Measurements from ENCODE around the gene RNF41.

Gene RNF41

DNA sequence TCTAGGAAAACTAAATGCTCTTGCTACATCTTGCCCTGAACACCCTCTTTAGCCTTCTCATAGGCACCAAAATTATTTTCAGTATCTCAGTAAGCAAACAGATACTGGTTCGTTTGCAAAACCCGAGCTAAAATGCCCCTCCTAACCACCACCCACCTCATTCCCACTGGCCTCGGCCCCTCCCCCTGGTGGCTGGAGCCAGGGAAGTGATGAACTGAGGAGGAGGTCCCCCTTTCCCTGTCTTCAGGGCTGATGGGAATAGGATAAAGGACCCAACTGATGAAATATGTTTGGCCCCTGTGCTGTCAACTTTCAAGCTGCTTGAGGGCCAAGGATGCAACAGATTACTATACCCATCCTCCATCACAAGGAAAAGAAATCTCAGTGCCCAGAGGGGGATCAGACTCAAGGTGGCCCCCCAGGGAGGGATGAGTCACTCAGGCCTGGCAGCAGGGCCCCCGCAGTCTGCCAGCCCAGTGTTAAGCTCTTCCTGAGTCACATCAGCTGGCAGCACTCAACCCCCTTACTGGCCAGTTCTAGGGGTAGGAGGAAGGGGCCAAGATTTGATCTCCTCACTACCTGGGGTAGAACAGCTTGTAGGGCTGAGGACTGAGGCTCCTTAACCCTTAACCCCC, 34.7 kb upstream of the RNF41 start:
- no peak for DNase-seq (ENCODE audit: extremely low spot score)
- TF ChIP-seq L3MBTL2 (conservative IDR thresholded peaks at IDR 0.05), result no peak
- TF ChIP-seq ARNT (IDR thresholded peaks at IDR 0.05), result no peak
- no peak for TF ChIP-seq TARDBP (IDR thresholded peaks at IDR 0.05)
- TF ChIP-seq BHLHE40 (IDR thresholded peaks at IDR 0.05; ENCODE audit: borderline replicate concordance), result no peak
- TF ChIP-seq SUZ12 (IDR thresholded peaks at IDR 0.05), result no peak
- no peak for TF ChIP-seq NFRKB (IDR thresholded peaks at IDR 0.05)
- no peak for TF ChIP-seq ELF4 (IDR thresholded peaks at IDR 0.05)
- ChIA-PET CTCF (interaction anchor here (0.8 kb wide), 2 partner anchors 9 to 1561 kb away, joined by 3 read pairs; no protein-coding TSS in a partner anchor), POLR2A (interaction anchor here (1.6 to 3.3 kb wide), 4 partner anchors 9 to 50 kb away, joined by 4 to 21 read pairs (median 12); partner anchors contain the start of genes COQ10A and RNF41)

DNA sequence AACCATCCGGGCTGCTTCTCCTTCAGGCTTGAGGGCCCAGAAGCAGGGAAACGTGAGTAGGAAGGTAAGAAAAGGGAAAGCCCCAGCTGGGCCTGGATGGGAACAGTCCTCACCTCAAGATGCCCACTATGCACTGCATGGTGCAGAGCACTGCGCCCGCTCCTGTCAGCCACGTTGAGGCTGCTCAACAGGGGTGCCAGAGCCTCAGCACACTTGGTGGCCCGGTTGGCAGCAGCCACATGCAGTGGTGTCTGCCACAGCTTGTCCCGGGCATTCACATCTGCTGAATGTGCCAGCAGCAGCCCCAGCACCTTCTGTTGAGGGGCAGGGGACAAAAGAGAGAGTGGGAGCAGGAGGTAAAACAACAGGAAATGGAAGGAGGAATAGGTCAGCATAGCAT, 33.9 kb upstream of the RNF41 start:
- POLR2A ChIA-PET, result interaction anchor here (3.2 kb wide), 1 partner anchor 11 kb away, joined by 17 read pairs; the partner anchor contains the start of gene COQ10A
- CTCF ChIA-PET, result interaction anchor here (0.8 kb wide), 1 partner anchor 1562 kb away, joined by 3 read pairs; no protein-coding TSS in a partner anchor

DNA sequence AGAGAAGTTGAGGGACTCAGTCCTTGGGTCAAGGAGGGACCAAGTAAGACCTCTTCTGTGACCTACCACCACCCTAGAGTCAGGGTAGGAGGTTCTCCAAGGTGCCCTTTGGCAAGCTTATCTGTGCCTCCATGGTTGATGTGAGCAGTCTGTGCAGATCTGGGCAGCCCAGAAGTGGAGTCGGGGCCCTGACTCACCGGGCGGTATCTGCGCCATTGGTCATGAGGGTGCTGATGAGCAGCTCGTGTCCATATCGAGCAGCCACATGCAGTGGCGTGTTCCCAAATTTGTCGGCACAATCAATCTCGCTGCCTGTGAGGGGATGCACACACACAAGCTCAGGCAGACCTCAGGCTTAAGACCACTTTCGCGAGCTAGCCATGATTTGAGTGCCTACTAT, 31.4 kb upstream of the RNF41 start:
- ChIA-PET POLR2A (interaction anchor here (1.8 kb wide), 1 partner anchor 14 kb away, joined by 8 read pairs; the partner anchor contains the start of gene COQ10A), CTCF (no interaction called here)
- no peak for DNase-seq (ENCODE audit: extremely low spot score)
- no peak for TF ChIP-seq BHLHE40 (IDR thresholded peaks at IDR 0.05; ENCODE audit: borderline replicate concordance)
- no peak for TF ChIP-seq FOXA1 (IDR thresholded peaks at IDR 0.05)

More for the DNA sequence above, 33.9 kb upstream of the RNF41 start:
- TF ChIP-seq ZNF384 (IDR thresholded peaks at IDR 0.05), result no peak
- TF ChIP-seq FOXA1 (IDR thresholded peaks at IDR 0.05), result no peak
- no peak for TF ChIP-seq L3MBTL2 (conservative IDR thresholded peaks at IDR 0.05)
- DNase-seq (ENCODE audit: extremely low spot score), result no peak

DNA sequence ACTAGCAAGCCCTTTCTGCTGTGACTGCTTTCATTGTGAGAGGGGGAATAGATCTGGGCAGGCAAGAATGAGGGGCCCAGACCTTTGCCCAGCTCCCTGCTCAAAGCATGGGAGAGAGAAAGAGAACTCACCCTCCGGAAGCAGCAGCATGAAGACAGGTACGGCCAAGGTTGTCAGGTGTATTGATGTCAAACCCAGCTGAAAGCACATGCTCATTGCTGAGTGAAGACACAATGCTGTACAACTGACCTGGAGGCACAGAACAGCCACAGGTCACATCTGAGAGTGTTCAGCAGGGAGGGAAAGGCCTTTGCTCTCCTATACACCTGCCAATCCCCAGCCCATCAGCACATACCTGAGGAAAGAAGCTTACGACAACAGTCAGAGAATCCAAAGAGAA, 30.9 kb upstream of the RNF41 start:
- POLR2A ChIA-PET, result interaction anchor here (1.8 kb wide), 1 partner anchor 14 kb away, joined by 8 read pairs; the partner anchor contains the start of gene COQ10A
- CTCF ChIA-PET, result no interaction called here
- DNase-seq (ENCODE audit: extremely low spot score), result no peak
- TF ChIP-seq LEF1 (IDR thresholded peaks at IDR 0.05; ENCODE audit: borderline replicate concordance), result no peak
- no peak for TF ChIP-seq ARNT (IDR thresholded peaks at IDR 0.05)
- TF ChIP-seq, protein P1, sequence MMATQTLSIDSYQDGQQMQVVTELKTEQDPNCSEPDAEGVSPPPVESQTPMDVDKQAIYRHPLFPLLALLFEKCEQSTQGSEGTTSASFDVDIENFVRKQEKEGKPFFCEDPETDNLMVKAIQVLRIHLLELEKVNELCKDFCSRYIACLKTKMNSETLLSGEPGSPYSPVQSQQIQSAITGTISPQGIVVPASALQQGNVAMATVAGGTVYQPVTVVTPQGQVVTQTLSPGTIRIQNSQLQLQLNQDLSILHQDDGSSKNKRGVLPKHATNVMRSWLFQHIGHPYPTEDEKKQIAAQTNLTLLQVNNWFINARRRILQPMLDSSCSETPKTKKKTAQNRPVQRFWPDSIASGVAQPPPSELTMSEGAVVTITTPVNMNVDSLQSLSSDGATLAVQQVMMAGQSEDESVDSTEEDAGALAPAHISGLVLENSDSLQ (IDR thresholded peaks at IDR 0.05), result no peak
- no peak for TF ChIP-seq SUZ12 (IDR thresholded peaks at IDR 0.05)
- no peak for TF ChIP-seq FOXK2 (IDR thresholded peaks at IDR 0.05)
- TF ChIP-seq CTBP1 (IDR thresholded peaks at IDR 0.05; ENCODE audit: borderline replicate concordance), result no peak
- no peak for TF ChIP-seq BHLHE40 (IDR thresholded peaks at IDR 0.05; ENCODE audit: borderline replicate concordance)
- TF ChIP-seq NFRKB (IDR thresholded peaks at IDR 0.05), result no peak
- TF ChIP-seq ELF4 (IDR thresholded peaks at IDR 0.05), result no peak
- TF ChIP-seq SP1 (IDR thresholded peaks at IDR 0.05), result no peak
- no peak for TF ChIP-seq HDGF (IDR thresholded peaks at IDR 0.05; ENCODE audit: borderline replicate concordance)
- TF ChIP-seq L3MBTL2 (conservative IDR thresholded peaks at IDR 0.05), result no peak
- TF ChIP-seq TARDBP (IDR thresholded peaks at IDR 0.05), result no peak
- no peak for TF ChIP-seq FOXA1 (IDR thresholded peaks at IDR 0.05)
- no peak for TF ChIP-seq FOXM1 (IDR thresholded peaks at IDR 0.05; ENCODE audit: borderline replicate concordance)
- no peak for TF ChIP-seq ZNF384 (IDR thresholded peaks at IDR 0.05)

DNA sequence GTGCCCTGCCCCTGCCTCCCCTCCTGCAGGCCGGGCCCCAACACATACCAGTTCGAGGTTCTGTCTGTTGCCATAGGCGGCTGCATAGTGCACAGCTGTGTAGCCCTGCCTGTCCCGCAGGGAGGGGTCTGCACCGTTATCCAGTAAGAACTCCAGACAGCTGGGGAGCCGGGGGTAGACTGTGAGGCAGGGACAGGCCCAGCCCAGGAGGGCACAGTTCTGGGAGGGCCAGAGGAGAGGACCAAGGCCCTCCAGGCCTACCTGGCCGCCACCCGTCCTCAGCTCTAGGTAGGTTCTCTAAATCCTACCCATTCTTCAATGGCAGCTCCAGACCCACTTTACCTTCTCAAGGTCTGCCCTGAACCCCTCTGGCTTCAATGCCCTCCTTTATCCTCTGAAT, 27.0 kb upstream of the RNF41 start:
- CTCF ChIA-PET, result no interaction called here
- POLR2A ChIA-PET, result interaction anchor here (3.2 to 4.5 kb wide), 2 partner anchors 9 to 27 kb away, joined by 8 to 14 read pairs; partner anchors contain the start of genes ANKRD52 and RNF41
- DNase-seq (ENCODE audit: extremely low spot score), result no peak

DNA sequence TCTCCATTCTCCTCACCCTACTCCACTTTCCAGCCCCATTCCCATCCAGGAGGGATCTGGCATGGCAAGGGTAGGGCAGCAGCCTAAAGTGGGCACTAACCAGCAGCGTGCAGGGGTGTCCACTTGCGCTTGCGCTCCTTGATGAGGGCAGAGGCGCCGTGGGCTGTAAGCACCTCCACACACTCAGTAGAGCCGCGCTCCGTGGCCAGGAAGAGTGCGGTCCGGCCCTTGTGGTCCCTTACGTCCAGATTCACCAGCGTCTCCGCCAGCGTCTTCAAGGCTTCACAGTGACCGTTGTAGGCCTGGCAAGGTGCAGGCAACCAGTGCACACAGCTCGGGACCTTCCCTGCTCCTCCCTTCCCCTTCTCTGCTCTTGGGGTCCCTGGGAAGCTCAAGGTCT, 26.2 kb upstream of the RNF41 start:
- POLR2A ChIA-PET, result interaction anchor here (1.3 to 4.5 kb wide), 3 partner anchors 10 to 112 kb away, joined by 4 to 14 read pairs (median 8); partner anchors contain the start of genes ANKRD52, RNF41 and STAT2
- CTCF ChIA-PET, result interaction anchor here (0.6 to 1.2 kb wide), 2 partner anchors 9 to 10 kb away, joined by 3 to 5 read pairs; partner anchors contain the start of gene ANKRD52
- DNase-seq (ENCODE audit: extremely low spot score), result no peak
- TF ChIP-seq L3MBTL2 (conservative IDR thresholded peaks at IDR 0.05), result no peak
- no peak for TF ChIP-seq SP1 (IDR thresholded peaks at IDR 0.05)
- no peak for TF ChIP-seq BHLHE40 (IDR thresholded peaks at IDR 0.05; ENCODE audit: borderline replicate concordance)
- no peak for TF ChIP-seq LEF1 (IDR thresholded peaks at IDR 0.05; ENCODE audit: borderline replicate concordance)
- TF ChIP-seq FOXA1 (IDR thresholded peaks at IDR 0.05), result no peak
- TF ChIP-seq TARDBP (IDR thresholded peaks at IDR 0.05), result no peak
- TF ChIP-seq FOXK2 (IDR thresholded peaks at IDR 0.05), result no peak
- TF ChIP-seq ZNF384 (IDR thresholded peaks at IDR 0.05), result no peak
- TF ChIP-seq ARNT (IDR thresholded peaks at IDR 0.05), result no peak
- no peak for TF ChIP-seq ELF4 (IDR thresholded peaks at IDR 0.05)

More for the DNA sequence above, 27.0 kb upstream of the RNF41 start:
- no peak for TF ChIP-seq BHLHE40 (IDR thresholded peaks at IDR 0.05; ENCODE audit: borderline replicate concordance)
- TF ChIP-seq FOXM1 (IDR thresholded peaks at IDR 0.05; ENCODE audit: borderline replicate concordance), result no peak
- TF ChIP-seq CTBP1 (IDR thresholded peaks at IDR 0.05; ENCODE audit: borderline replicate concordance), result no peak
- TF ChIP-seq FOXK2 (IDR thresholded peaks at IDR 0.05), result no peak
- TF ChIP-seq NFRKB (IDR thresholded peaks at IDR 0.05), result no peak
- no peak for TF ChIP-seq HDGF (IDR thresholded peaks at IDR 0.05; ENCODE audit: borderline replicate concordance)
- no peak for TF ChIP-seq ZNF384 (IDR thresholded peaks at IDR 0.05)

DNA sequence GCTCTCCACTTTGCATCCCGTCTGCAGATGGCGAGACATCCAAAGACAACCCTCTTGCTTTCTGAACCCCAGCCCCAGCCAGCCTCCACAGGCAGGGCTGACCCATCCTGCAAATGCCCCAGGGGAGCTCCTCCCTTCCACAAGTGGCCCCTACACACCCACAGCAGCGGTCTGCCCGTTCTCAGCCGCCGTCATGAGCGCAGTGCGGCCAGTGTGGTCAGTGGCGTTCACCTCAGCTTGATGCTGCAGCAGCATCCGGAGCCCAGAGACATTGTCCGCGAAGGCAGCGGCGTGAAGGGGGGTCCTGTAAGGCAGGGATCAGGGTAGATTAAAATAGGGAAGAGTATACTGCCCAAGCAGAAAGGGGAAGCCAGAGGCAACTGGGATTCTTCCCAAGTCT, 22.8 kb upstream of the RNF41 start:
- TF ChIP-seq FOXM1 (IDR thresholded peaks at IDR 0.05; ENCODE audit: borderline replicate concordance) (no peak), CTBP1 (IDR thresholded peaks at IDR 0.05; ENCODE audit: borderline replicate concordance) (no peak), HDGF (IDR thresholded peaks at IDR 0.05; ENCODE audit: borderline replicate concordance) (no peak), L3MBTL2 (conservative IDR thresholded peaks at IDR 0.05) (no peak), ARNT (IDR thresholded peaks at IDR 0.05) (no peak), TARDBP (IDR thresholded peaks at IDR 0.05) (no peak), SUZ12 (IDR thresholded peaks at IDR 0.05) (no peak), LEF1 (IDR thresholded peaks at IDR 0.05; ENCODE audit: borderline replicate concordance) (no peak), NFRKB (IDR thresholded peaks at IDR 0.05) (no peak), BHLHE40 (IDR thresholded peaks at IDR 0.05; ENCODE audit: borderline replicate concordance) (no peak)
- TF ChIP-seq, protein P1 (IDR thresholded peaks at IDR 0.05), result no peak
- no peak for DNase-seq (ENCODE audit: extremely low spot score)
- CTCF ChIA-PET, result interaction anchor here (0.7 to 1.4 kb wide), 2 partner anchors 8 to 126 kb away, joined by 3 read pairs; partner anchors contain the start of gene ZC3H10
- POLR2A ChIA-PET, result interaction anchor here (0.8 kb wide), 1 partner anchor 14 kb away, joined by 3 read pairs; the partner anchor contains the start of gene ANKRD52
